GM21360 (cell line): ENCODE results near the gene GNB2.
A peak's percentile ranks its signal among the peaks of the same experiment; 100 is the strongest.
"Not testable (repeated sequence)": the region's sequence is repeated elsewhere in the genome, so short reads cannot be mapped to it uniquely, and the experiment has no call there.

Experiments used
- ATAC-seq: cut with Tn5 transposase; IDR thresholded peaks from one replicate; pipeline ENCODE4 v1.9.1; 2021; ENCODE audit warnings: mild to moderate bottlenecking, moderate library complexity; ENCODE audit not compliant: unreplicated experiment

GNB2 gene

DNA sequence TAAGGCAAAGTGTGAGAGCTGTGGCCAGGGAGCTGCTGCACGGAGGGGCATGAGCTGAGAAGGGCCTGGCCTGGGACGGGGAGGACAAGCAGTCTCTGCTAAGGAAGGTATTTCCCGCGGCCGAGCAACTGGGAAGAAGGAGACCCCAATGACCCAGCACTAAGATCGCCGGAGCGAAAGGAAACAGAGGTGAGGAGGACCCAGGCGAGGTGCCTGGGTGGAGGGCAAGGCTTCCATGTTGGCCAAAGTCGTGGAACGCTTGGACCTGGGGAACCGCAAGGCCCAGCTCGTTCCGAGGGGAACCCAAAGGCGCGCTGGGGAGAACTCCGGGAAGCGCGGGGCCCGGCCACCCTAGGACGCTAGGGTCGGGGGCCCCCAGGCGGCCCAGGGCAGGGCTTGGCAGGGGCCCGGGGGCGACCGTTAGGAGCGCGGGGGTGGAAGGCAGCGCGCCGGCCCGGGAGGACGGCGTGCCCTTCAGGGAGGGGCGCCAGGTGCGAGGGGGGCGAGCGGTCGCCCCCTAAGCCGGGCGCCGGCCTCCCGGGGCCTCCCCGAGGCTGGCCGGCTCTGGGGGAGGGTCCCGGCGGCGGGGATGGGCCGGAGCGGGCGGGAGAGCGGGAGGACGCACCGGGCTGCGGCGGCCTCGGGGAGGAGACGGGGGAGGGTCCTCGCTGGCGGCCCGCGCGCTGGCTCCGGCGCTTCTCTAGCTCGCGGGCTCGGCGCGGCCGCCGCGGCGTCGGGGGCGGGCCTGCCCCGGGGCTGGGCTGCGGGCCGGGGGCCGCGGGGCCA, 20.0 kb downstream of the GNB2 start:
- ATAC-seq = peak; percentile 25

DNA sequence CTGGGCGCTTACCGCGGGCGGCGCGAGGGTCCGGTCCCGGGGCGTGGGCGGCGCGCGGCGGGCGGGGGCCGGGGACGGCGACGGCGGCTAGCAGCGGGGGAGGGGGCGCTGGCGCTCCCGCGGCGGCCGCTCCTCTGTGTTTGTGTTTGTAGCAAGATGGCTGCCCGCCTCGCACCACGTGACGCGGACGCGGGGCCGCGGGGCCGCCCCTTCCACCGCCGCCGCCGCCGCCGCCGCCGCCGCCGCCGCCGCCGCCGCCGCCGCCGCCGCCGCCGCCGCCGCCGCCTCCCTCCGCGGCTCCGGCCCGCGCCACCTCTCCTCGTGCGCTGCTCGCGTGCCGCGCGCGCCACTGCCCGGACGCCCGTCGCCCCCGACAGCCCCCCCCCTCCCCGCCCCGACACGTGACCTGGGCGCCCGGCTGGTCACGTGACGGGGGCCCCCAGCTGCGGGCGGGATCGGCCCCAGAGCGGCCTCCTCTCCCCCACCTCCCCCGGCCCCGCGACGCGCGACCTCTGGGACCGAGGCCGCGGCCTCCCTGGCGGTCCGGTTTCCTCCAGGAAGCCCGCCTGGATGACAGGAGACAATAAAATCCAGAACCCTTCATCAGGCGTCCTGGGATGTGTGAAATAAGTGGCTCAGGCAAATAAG, 20.7 kb downstream of the GNB2 start, which contains the start of gene GIGYF1:
Gene GIGYF1 (minus strand): TSS at position 153 of the 648 bp plus-strand sequence. CDS start 6,012 bp downstream, outside the sequence.
- ATAC-seq = peak; percentile 40

DNA sequence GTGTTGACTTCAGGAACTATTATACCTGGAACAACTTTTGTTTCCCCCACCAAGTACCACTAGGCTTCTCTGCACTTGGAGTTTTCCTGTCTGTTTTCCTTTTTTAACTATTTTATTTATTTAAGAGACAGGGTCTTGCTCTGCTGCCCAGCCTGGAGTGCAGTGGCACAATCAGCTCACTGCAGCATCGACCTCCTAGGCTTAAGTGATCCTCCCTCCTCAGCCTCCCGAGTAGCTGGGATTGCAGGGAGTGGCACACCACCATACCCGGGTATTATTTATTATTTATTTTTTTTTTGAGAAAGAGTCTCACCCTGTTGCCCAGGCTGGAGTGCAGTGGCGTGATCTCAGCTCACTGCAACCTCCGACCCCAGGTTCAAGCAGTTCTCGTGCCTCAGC, 22.6 kb downstream of the GNB2 start:
- ATAC-seq = no peak

DNA sequence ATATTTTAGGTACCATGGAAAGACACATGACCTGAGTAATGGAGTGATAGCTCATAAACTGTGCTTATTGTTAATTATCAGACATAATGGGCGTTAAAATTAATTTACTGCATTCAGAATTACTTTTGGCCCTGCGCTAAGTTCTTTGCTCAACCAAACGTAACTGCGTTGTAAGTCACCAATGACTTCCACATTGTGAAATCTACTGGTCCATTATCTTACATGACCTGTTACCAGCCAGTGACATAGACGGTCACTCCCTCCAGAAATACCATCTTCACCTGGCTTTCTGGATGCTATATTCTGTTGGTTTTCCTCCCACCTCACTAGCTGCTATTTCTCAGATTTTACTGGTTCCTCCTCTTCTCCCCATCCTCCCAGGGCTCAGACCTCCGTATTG, 25.5 kb downstream of the GNB2 start:
- no peak for ATAC-seq

DNA sequence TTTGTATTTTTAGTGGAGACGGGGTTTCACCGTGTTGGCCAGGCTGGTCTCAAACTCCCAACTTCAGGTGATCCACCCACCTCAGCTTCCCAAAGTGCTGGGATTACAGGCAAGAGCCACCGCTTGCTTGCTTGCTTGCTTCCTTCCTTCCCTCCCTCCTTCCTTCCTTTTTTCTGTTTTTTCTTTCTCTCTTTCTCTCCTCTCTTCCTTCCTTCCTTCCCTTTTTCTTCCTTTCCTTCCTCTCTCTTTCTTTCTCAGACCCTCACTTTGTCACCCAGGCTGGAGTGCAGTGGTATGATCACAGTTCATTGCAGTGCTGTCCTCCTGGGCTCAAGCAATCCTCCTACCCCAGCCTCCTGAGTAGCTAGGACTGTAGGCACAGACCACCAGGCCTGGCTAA, 27.5 kb downstream of the GNB2 start:
- ATAC-seq = not testable (repeated sequence)

DNA sequence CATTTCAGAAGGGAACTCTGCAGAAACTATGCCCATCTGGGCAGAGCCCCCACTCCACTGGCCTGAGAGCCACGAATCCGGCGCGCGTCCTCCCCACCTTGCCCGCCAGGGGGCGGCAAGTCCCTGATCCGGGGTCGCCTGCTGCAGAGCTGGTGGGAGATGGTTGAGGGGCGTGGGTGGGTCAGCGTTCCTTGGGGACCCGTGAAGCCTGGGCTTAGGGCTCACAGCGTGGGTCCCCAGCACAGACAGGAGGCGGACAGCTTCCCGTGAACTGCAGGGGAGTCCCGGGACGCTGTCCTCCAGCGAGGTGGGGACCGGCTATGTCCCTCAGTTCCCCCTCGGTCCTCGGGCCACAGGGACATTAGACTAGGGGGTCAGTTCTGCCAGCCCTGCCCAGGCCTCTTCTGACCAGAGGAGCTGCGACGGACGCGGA, 31.8 kb downstream of the GNB2 start:
- peak; percentile 44 for ATAC-seq

DNA sequence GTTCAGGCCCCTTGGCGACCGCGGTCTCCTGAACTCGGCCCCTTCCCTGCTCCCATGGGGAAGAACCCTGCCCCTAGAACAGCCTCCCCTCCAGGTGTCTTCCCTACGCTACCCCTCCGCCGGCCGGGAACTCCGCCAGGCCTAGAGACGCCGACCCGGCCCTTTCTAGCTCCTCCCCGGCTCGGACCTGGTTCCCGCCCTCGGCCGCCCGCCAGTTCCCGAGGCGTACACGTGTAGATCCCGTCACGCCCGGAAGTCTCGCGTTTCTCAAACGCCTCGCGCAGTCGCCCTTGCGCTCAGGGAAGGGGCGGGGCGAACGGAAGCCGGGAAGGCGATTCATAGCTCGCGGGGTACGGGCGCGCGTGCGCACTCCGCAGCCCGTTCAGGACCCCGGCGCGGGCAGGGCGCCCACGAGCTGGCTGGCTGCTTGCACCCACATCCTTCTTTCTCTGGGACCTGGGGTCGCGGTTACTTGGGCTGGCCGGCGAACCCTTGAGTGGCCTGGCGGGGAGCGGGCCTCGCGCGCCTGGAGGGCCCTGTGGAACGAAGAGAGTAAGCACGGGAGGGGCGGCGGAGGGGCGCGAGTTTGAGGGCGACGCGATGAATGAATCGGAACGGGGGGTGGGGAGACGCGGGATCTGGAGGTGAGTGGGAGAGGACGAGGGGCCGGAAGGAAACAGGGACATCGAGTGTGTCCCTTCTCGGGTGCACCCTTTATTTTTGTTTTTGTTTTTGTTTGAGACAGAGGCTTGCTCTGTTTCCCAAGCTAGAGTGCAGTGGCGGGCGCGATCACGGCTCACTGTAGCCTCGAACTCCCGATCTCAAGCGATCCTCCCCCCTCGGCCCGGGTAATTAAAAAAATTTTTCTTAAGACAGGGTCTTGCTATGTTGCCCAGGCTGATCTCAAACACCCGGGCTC, 32.5 kb downstream of the GNB2 start, which contains the start of gene POP7:
Gene POP7 (plus strand): TSS at position 369 of the 919 bp plus-strand sequence. CDS start 710 bp downstream, outside the sequence.
- peak; percentile 73 for ATAC-seq

DNA sequence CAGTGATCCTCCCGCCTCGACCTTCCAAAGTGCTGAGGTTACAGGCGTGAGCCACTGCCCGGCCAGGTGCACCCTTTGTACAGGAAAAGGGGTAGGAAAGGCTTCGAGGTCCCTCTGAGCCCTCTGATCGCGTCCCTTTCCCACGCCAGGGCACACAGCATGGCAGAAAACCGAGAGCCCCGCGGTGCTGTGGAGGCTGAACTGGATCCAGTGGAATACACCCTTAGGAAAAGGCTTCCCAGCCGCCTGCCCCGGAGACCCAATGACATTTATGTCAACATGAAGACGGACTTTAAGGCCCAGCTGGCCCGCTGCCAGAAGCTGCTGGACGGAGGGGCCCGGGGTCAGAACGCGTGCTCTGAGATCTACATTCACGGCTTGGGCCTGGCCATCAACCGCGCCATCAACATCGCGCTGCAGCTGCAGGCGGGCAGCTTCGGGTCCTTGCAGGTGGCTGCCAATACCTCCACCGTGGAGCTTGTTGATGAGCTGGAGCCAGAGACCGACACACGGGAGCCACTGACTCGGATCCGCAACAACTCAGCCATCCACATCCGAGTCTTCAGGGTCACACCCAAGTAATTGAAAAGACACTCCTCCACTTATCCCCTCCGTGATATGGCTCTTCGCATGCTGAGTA, 33.3 kb downstream of the GNB2 start:
- no peak for ATAC-seq

DNA sequence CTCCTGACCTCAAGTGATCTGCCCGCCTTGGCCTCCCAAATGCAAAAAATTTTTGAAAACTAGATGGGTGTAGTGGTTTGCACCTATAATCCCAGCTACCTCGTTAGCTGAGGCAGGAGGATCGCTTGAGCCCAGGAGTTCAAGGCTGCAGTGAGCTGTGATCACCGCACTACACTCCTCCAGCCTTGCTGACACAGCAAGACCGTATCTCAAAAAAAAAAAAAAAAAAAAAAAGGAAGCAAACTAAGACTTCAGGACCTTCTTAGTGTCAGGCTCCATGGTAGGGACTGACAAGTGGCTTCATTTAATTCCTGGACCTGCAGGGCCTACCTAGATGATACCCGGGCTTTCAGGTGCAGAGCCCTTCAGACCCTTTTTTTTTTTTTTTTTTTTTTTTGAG, 34.9 kb downstream of the GNB2 start:
- ATAC-seq = no peak

DNA sequence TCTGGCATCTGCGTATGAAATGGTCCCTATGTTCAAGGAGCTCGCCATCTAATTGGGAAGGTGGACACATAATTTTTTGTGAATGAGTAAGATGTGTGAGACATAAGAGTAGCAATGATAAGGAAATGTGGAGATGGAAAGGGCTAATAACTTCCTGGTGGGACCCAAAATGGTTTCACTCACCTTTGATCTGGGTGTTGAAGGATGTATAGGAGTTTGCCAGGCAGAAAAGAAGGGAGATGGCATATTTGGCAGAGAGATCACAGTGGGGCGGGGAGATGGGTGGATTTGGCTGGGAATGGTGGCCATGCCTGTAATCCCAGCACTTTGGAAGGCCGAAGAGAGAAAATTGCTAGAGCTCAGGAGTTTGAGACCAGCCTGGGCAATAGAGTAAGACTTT, 36.9 kb downstream of the GNB2 start:
- ATAC-seq = no peak

DNA sequence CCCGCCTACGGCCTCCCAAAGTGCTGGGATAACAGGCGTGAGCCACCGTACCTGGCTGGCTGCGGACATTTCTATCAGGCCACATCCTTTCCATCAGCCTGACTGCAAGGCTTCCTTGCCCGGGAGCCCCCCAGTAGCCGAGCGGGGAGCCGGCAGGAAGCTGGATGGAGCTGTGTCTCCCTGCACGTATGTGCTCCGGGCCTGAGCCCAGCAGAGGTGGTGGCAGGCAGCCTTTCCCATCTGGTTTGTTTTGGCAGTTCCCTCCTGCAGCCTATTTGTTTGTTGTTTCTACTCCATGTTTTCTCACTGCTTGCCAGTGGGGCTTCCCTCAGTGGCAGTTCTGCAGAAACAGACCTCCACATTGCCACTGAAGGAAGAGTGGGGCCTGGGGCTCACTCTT, 37.8 kb downstream of the GNB2 start:
- no peak for ATAC-seq

DNA sequence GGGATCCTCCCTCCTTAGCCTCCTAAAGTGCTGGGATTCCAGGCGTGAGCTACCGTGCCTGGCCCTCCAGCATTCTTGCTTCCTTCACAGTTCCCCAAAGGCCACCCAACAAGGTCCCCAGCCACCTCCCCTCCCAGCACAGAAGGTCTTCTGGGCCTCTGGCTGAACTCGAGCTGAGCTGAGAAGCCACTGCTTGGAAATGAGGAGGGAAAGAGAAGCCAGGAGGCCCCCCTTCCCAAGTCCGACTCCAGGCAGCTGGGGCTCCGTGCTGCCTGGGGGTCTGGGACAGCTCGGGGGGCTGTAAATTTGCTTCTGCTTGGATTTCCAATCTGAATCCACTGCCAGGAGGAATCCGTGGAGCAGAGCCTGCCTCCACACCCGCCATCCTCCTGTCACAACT, 41.2 kb downstream of the GNB2 start:
- ATAC-seq = no peak

DNA sequence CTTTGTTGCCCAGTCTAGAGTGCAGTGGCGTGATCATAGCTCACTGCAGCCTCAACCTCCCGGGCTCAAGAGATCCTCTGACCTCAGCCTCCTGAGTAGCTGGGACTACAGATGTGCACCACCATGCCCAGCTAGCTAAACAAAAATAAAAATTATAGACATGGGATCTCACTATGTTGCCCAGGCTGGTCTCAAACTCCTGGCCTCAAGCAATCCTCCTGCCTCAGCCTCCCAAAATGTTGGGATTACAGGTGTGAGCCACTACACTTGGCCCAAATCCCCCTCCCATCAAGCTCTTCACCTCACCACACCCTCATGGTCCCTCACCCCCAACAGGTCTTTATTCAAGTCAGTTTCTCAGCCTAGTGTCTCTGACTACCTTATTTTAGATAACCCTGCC, 43.5 kb downstream of the GNB2 start:
- not testable (repeated sequence) for ATAC-seq

DNA sequence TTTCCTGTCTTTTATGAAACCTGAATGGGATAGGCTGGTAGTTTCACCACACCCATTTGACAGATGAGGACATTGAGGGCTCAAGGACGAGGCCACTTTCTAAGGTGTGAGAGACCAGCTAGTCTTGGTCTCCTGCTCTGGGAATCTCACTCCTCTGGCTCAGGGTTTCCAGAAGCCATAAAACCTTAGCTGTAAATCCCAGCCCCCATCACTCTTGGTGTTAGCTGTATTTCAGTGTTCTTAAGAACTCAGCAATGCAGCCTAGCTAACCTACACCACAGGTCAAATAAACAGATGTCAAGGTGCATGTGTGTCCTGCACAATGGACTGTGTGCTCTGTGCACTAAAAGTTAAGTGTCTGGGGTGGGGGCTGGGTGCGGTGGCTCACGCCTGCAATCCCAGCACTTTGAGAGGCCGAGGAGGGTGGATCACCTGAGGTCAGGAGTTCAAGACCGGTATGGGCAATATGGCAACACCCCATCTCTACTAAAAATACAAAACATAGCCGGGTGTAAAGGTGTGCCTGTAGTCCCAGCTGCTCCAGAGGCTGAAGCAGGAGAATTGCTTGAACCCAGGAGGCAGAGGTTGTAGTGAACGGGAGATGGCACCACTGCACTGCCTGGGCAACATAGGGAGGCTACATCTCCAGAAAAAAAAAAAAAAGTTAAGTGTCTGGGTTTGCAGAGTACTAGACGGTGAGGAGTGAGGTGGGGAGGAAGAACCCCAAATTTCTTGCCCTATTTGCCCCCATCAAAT, 46.2 kb downstream of the GNB2 start:
- ATAC-seq = no peak

DNA sequence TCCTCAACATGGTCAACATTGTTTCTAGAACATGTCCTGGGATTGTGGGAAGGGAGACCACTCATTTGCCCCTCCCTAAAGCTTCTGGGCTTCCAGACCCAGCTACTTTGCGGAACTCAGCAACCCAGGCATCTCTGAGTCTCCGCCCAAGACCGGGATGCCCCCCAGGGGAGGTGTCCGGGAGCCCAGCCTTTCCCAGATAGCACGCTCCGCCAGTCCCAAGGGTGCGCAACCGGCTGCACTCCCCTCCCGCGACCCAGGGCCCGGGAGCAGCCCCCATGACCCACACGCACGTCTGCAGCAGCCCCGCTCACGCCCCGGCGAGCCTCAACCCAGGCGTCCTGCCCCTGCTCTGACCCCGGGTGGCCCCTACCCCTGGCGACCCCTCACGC, 46.7 kb downstream of the GNB2 start, which contains the start of gene EPO:
Gene EPO (plus strand): TSS at position 190 of the 392 bp plus-strand sequence. CDS start 513 bp downstream, outside the sequence.
- ATAC-seq = no peak

DNA sequence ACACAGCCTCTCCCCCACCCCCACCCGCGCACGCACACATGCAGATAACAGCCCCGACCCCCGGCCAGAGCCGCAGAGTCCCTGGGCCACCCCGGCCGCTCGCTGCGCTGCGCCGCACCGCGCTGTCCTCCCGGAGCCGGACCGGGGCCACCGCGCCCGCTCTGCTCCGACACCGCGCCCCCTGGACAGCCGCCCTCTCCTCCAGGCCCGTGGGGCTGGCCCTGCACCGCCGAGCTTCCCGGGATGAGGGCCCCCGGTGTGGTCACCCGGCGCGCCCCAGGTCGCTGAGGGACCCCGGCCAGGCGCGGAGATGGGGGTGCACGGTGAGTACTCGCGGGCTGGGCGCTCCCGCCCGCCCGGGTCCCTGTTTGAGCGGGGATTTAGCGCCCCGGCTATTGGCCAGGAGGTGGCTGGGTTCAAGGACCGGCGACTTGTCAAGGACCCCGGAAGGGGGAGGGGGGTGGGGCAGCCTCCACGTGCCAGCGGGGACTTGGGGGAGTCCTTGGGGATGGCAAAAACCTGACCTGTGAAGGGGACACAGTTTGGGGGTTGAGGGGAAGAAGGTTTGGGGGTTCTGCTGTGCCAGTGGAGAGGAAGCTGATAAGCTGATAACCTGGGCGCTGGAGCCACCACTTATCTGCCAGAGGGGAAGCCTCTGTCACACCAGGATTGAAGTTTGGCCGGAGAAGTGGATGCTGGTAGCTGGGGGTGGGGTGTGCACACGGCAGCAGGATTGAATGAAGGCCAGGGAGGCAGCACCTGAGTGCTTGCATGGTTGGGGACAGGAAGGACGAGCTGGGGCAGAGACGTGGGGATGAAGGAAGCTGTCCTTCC, 47.3 kb downstream of the GNB2 start:
- ATAC-seq = no peak

DNA sequence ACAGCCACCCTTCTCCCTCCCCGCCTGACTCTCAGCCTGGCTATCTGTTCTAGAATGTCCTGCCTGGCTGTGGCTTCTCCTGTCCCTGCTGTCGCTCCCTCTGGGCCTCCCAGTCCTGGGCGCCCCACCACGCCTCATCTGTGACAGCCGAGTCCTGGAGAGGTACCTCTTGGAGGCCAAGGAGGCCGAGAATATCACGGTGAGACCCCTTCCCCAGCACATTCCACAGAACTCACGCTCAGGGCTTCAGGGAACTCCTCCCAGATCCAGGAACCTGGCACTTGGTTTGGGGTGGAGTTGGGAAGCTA, 47.9 kb downstream of the GNB2 start:
- ATAC-seq = no peak

DNA sequence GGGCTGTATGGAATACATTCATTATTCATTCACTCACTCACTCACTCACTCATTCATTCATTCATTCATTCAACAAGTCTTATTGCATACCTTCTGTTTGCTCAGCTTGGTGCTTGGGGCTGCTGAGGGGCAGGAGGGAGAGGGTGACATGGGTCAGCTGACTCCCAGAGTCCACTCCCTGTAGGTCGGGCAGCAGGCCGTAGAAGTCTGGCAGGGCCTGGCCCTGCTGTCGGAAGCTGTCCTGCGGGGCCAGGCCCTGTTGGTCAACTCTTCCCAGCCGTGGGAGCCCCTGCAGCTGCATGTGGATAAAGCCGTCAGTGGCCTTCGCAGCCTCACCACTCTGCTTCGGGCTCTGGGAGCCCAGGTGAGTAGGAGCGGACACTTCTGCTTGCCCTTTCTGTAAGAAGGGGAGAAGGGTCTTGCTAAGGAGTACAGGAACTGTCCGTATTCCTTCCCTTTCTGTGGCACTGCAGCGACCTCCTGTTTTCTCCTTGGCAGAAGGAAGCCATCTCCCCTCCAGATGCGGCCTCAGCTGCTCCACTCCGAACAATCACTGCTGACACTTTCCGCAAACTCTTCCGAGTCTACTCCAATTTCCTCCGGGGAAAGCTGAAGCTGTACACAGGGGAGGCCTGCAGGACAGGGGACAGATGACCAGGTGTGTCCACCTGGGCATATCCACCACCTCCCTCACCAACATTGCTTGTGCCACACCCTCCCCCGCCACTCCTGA, 49.1 kb downstream of the GNB2 start:
- no peak for ATAC-seq
